H54 (cell line): ENCODE data around the gene LYPD1.

Source experiments
- DNase-seq: peaks from one replicate; pipeline ENCODE4 v3.0.0; 2011; ENCODE audit warnings: low spot score, mixed read lengths; ENCODE audit not compliant: insufficient read length
- FAIRE-seq: peaks from 3 replicates; lab custom pipeline; 2011; peaks lifted over from hg19 to GRCh38; lab: Jason Lieb, UNC
- POLR2A ChIP-seq: IDR thresholded peaks from 2 replicates; pipeline ENCODE4 v1.6.1; 2011; ENCODE audit warnings: low read depth, mild to moderate bottlenecking, low read length

Gene LYPD1

DNA sequence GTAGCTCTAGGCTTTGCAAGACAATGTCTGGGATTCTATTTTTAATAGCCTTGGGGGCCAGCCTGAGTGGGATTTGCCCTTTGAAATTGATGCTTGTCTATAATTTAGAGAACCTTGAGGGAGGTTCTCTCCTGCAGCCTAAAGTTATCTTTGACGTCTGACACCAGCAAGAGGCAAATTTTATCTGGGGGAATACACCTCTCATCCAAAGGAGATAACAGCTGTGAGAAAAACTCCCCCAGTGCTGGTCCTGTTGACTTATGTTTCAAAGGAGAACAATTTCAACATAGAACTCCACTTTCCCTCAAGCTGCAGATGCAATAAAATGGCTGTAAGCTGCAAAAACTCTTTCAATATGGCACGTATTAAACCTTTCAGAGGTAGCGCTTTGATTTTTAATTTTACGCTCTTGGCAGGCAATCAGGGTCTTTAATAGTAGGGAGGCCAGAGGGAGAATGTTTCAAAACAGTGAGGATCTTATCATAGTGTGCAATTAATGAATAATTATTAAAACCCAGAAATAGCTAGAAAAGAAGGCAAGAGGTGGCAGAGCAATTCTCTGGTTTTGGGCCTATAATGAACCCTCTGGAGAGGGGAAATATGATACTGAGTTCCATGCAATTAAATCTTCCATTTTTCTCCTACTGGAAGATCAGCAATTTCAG, 62.4 kb downstream of the LYPD1 start:
- TF ChIP-seq POLR2A, result no peak
- no peak for DNase-seq
- no peak for FAIRE-seq

GRCh38 chr2:132606649-132607048, 63.4 kb downstream of the LYPD1 start:
- FAIRE-seq (no peak), DNase-seq (no peak)
- no peak for TF ChIP-seq POLR2A

GRCh38 chr2:132605236-132606180, 64.5 kb downstream of the LYPD1 start:
- FAIRE-seq, result no peak
- no peak for DNase-seq
- no peak for TF ChIP-seq POLR2A

DNA sequence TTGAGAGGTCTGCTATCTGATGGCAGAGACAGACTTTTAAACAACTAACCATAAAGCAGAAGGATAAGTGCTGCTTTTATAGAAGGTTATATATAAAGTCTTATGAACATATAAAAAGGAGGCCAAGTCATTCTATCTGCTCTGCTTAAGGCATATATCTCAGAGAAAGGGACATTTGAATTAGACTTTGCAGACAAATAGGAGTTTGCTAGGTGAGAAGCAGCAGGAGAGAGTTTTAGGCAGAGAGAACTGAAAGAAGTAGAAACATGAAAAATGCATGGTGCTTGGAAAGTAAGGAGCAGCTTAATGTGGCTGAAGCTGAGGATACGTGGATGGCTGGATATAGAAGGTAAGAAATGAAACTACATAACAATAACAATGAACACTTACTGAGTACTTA, 65.4 kb downstream of the LYPD1 start:
- FAIRE-seq (no peak), DNase-seq (no peak)
- TF ChIP-seq POLR2A, result no peak

GRCh38 chr2:132599556-132599955, 70.4 kb downstream of the LYPD1 start:
- no peak for TF ChIP-seq POLR2A
- FAIRE-seq, result no peak
- no peak for DNase-seq

GRCh38 chr2:132598536-132598935, 71.5 kb downstream of the LYPD1 start:
- DNase-seq, result no peak
- FAIRE-seq, result no peak

GRCh38 chr2:132597831-132598230, 72.2 kb downstream of the LYPD1 start:
- TF ChIP-seq POLR2A, result no peak
- FAIRE-seq (no peak), DNase-seq (no peak)

More at GRCh38 chr2:132598536-132598935, 71.5 kb downstream of the LYPD1 start:
- no peak for TF ChIP-seq POLR2A

GRCh38 chr2:132597166-132597565, 72.8 kb downstream of the LYPD1 start:
- FAIRE-seq, result no peak
- DNase-seq, result no peak
- TF ChIP-seq POLR2A, result no peak

DNA sequence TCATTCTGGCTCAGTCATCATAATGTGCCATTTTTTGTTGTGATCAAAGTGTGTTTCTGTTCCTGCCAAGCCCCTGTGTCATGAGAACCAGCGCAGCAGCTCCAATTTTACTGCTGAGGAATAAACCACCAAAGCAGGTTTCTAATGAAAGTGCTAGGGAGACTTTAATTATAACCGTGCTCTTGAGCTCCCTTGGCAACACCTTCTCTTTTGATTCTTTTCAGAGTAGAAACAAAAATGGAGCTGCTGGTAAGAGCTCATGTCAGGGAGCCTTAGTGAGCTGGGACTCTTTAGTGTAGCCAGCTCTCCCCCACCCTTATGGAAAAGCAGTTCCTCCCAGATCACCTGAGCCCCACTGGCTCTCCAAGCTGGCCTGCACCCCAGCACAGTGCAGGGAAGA, 74.3 kb downstream of the LYPD1 start:
- no peak for FAIRE-seq

DNA sequence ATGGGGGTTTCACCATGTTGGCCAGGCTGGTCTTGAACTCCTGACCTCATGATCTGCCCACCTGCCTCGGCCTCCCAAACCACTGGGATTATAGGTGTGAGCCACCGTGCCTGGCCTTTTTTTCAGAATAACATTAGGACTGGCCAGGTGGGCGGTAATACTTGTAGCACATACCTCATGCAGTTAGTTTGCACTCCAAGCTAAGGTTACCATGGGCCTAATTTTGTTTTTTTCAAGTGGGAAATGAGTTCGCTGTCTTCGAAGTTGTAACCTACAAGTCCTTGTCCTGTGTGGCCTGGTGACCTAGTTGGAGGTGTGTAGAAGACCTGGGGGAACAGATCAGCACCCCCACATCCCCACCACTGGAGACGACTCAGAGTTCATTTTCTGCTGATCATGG, 74.8 kb downstream of the LYPD1 start:
- FAIRE-seq (no peak), DNase-seq (no peak)
- no peak for TF ChIP-seq POLR2A

More for the DNA sequence above, 74.3 kb downstream of the LYPD1 start:
- DNase-seq, result no peak
- TF ChIP-seq POLR2A, result no peak
